NCI-H1048 (cell line): ENCODE results near the gene NPEPPS.
"Not testable (repeated sequence)": the region's sequence is repeated elsewhere in the genome, so short reads cannot be mapped to it uniquely, and the experiment has no call there.

Source experiments
- DNase-seq: peaks from one replicate; lab custom pipeline; 2025; lab: John Stamatoyannopoulos, UW

NPEPPS gene

DNA sequence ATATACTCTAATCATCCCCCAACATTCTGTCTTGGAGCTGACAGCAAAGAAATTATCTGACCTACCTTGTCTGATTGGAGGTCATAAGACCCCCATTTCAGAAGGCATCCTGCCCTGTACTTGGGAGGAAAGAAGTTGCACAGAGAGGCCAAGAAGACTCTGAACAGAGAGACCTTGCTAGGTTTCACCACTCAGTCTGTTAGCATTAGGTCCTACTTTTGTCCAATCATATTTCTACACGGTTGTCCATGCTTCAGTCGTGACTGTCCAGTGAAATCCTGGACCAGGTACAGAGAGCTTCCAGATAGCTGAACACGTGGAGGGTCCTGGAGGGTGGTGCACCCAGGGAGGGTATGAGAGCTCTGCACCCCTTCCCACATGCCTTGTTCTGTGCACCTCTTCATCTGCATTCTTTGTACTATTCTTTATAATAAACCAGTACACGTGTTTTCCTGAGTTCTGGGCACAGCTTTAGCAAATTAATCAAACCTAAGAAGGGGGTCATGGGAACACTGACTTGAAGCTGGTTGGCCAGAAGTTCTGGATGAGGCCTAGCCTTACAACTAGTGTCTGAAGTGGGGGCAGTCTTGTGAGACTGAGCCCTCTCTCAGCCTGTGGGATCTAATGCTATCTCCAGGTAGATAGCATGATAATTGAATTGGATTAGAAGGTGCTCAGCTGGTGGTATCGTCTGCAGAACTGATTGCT is 30.9 kb downstream of the NPEPPS start:
- DNase-seq = not testable (repeated sequence)

DNA sequence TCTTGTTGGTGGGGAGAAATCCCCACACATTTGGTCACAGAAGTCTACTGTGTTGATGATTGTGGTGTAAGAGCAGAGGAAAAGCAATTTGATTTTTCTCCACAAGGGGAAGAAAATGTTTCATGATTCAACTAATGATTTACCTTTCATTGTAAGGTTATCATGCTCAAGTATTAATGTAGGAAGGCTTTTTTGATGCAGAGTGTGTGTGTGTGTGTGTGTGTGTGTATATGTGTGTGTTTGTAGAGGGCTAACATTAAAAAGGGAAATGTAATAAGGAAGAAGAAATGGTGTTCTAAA is 31.4 kb downstream of the NPEPPS start:
- DNase-seq = not testable (repeated sequence)

DNA sequence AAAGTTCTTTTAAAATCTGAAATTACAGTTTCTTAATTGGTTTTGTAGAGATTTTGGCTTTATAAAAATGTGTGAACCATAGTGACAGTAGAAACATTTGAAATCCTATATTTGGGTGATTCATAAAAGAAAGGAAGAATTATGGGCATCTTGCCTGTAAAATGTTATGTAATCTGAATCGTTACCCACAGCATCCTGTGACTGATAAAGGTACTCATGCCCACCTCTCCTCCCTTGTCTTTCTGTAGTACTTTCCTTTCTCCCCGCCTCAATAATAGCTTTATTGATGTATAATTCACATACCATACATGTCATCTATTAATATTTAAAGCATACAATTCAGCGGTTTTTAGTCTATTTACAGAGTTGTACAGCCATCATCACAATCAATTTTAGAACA is 36.4 kb downstream of the NPEPPS start:
- DNase-seq = not testable (repeated sequence)

DNA sequence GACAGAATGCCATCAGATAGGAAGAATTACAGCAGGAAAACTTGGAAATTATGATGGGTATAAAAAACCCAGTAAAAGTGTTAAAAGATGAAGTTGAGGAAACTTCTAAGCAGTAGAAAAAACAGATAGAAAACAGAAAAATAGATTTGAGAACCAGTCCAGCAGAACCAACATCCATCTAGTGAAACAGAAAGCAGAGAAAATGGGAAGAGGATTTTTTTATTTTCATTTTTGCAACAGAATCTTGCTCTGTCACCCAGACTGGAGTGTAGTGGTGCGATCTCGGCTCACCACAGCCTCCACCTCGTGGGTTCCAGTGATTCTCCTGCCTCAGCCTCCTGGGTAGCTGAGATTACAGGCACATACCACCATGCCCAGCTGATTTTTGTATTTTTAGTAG is 41.7 kb downstream of the NPEPPS start:
- not testable (repeated sequence) for DNase-seq

DNA sequence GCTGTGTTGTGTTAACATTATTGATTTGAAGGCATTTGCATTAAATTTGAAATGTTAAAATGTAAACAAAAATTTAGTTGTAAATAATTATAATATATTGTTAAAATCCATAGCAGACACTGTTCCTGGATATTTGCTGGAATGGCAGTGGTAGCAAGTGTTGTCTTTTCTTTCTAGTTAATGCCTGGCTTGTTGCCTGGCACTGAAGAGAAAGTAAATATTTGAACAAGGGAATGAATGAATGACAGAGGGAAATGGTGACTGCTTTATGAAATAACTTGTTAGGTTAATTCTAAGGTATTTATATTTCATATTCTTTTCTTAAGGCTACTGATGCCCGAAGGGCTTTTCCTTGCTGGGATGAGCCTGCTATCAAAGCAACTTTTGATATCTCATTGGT is 51.5 kb downstream of the NPEPPS start:
- DNase-seq = not testable (repeated sequence)

DNA sequence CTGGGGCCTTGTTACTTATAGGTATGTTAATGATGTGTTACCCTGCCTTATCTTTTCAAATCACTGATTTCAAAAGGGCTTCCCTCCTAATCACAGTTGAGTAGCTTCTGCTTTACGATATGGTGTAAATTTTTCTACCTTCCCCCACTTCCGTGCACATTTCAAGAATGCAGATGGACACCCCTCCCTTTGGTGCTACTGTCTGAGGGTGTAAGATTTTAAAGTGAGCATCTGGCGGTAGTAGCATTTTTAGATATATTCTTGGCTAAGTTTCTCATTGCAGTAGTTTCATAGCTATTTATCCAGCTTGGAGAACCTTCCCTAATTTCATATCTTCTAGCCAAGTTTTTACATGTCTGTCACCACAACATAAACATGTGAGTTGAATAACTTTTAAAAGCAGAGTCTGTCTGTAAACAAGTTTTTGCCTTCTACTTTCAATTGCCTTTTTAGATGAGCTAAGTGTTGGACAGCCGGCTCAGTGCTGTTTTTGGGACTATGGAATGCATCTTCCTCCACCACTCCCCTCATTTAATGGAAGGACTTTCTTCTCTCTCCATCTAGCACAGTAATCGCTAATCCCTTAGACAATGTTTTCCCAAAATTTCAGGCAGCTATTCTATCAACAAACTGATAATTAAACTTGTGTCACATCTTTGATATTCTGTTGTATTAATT is 55.6 kb downstream of the NPEPPS start:
- DNase-seq = not testable (repeated sequence)

DNA sequence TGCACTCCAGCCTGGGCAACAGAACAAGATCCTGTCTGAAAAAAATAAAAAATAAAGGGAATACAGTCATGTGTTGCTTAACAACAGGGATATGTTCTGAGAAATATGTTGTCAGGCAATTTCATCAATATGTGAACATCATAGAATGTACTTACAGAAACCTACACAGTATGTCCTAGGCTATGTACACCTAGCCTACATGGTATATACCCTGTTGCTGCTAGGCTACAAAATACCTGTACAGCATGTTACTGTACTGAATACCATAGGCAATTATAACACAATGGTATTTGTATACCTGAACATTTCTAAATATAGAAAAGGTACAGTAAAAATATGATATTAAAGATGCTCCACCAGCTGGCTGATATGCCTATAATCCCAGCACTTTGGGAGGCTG is 62.6 kb downstream of the NPEPPS start:
- not testable (repeated sequence) for DNase-seq

DNA sequence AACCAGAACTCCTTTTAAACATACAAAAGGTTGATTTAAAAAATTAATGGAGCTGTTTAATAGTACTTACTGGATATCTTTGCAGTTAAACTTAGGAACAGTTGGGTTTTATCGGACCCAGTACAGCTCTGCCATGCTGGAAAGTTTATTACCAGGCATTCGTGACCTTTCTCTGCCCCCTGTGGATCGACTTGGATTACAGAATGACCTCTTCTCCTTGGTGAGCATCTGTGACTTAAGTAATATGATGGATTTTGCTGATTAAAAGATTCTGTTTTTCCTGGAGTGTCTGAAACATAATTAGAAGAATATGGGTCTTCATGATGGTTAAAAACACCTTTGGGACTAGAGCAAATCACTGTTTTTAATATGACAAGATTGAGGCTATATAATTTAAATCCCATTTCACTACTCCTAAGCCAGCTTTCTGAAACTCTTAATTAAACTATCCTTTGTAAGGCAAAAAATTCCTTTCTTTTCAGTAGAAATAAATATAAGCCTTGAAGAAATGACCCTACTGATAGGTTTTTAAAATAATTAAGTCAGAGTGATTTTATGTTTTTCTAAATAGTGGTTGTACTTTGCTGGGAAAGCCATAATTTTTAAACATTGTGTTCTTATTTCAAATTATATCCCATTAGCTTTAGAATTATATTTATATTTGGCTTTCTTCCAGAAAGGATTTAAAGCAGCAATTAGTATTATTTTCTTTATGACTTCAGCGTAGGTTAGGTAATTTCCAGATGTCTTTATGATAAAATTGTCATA is 73.1 kb downstream of the NPEPPS start:
- DNase-seq = no peak

DNA sequence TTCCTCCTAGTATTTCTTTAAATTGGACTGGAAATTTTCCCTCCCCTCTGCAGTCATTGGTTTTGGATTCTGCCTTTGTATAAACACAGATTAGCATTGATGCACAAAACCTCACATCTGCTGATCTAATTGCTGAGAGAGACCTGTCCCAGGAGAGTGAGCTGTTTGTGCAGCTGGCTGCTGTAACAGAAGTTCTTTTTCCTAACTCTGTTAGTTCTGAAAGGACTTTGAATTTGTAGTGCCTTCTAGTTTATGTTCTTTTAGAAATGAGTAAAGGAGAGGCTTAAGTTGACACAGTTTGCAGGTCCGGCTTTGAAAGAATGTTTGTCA is 73.7 kb downstream of the NPEPPS start:
- no peak for DNase-seq

DNA sequence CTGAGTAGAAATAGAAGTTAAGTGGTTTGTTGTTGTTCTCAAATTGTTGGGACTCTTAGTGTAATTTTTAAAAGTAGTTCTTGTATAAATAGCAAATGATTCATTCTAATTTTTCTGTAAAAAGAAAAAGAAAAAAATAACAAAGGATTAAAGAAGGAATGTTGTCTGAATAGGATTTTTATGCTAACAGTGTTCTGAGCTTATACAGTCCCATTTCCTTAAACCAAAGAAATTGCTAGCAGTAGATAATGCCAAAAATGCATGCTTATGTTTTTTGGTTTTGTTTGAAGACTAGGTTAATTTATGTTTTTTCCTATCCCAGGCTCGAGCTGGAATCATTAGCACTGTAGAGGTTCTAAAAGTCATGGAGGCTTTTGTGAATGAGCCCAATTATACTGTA is 74.1 kb downstream of the NPEPPS start:
- no peak for DNase-seq

DNA sequence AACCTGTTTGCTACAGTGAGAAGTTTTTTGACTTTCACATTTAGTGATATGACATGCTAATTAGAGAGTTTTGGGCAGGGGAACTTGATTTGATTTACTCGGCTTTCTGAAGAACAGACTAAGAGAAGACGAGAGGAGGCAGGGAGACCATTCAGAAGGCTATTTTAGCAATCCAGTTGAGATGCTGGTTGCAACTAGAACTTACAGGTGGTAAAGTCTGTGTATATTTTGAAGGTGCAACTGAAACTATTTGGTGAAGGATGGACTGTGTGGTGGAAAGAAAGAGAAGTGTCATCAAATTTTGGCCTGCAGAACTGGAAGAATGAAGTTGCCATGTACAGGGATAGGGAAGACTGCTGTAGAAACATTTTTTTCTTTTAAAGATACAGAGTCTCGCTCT is 76.6 kb downstream of the NPEPPS start:
- DNase-seq = no peak

DNA sequence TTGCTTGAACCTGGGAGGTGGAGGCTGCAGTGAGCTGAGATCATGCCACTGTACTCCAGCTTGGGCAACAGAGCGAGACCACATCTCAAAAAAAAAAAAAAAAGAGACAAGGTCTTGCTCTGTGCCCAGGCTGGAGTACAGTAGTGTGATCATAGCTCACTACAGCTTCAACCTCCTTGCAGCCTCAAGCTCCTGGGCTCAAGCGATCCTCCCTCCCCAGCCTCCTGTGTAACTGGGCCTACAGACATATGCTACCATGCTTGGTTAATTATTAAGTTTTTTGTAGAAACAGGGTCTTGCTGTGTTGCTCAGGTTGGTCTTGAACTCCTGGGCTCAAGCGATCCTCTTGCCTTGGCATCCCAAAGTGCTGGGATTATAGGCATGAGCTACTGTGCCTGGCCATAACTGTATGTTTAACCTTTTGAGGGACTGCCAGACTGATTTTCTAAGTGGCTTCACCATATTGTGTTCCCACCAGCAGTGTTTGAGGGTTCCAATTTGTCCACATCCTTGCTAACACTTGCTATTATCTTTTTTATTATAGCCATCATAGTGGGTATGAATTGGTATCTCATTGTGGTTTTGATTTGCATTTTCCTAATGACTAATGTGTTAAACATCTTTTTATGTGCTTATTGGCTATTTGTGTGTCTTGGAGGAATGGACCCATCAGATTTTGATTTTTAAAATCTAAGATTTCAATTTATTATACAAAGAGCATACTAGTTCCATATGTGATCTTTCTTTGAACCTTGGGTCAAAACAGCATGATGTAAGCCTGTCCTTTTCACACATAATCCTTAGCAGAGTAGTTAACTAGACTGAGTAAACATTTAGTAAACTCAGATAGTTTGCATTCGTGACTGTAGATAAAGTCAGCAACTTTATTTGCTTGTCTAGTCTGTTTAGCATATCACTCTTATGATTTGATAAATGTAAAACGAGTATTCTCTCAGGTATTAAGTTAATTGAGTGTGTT is 80.8 kb downstream of the NPEPPS start:
- no peak for DNase-seq

DNA sequence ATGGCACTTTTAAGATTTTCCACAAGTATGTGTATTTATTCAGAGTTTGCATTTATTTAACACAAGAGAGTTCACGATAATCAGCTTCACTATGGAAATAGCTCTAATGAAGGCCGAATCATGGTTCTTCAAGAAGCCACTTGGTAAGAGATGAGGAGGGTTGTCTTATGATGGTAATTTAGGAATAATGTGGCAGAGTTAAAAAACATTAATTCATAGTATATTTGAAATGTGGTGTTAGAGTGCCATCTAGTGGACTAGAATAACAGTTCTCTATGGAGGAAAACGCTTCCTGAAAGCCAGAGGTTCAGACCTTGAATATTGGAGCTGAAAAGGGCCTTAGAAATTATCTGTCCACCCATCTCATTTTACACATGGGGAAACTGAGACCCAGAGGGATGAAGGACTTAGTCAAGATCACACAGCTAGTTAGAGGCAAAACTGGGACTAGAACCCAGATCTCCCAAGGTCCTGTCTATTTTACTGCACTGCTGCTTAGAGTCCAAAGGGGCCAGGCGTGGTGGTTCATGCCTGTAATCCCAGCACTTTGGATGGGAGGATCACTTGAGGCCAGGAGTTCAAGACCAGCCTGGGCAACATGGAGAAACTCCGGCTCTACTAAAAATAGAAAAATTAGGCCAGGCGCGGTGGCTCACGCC is 85.0 kb downstream of the NPEPPS start:
- no peak for DNase-seq

DNA sequence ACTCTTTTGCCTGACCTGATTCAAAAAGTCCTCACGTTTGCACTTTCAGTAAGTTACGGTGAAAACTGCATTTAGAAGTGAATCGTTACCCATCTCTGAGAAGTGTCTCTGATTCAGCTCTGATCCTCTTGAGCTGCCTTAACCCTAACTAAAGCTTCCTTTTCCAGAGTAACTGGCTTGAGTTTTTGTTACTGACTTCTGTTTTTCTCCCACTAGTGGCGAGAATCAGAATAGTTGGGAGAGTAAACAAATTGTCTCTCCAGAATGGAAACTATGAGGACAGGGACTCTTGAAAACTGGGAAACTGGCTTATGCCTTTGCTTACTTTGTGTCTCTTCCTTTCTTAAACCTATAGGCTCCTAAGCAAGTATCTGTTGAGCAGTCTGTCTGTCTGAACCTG is 87.5 kb downstream of the NPEPPS start:
- DNase-seq = no peak

DNA sequence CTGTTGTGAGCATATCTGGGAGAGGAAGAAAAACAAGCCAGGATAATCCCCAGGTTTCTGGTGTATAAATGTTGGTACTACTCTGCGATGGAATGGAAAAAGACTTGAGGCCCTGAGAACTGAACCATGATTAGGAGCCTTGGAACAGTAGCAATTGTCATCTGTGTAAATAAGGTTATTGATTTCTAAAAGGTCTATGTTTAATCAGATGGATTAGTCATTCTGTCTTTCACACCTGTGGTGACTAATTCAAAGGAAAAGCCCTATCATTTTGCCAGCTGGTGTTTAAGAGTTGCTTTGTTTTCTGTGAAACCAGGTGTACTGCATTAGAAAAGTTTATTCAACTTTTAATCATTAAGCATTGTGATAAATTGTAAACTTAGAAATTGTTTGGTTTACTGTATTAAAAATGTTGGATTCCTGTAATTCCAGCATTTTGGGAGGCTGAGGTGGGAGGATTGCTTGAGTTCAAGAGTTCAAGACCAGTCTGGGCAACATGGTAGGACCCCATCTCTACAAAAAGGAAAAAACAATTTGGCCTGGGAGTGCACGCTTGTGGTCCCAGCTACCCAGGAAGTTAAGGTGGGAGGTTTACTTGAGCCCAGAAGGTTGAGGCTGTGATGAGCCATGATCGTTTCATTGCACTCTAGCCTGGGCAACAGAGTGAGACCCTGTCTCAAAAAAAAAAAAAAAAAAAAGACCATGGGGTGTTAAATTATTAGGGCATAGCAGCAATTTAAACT is 89.8 kb downstream of the NPEPPS start:
- no peak for DNase-seq

DNA sequence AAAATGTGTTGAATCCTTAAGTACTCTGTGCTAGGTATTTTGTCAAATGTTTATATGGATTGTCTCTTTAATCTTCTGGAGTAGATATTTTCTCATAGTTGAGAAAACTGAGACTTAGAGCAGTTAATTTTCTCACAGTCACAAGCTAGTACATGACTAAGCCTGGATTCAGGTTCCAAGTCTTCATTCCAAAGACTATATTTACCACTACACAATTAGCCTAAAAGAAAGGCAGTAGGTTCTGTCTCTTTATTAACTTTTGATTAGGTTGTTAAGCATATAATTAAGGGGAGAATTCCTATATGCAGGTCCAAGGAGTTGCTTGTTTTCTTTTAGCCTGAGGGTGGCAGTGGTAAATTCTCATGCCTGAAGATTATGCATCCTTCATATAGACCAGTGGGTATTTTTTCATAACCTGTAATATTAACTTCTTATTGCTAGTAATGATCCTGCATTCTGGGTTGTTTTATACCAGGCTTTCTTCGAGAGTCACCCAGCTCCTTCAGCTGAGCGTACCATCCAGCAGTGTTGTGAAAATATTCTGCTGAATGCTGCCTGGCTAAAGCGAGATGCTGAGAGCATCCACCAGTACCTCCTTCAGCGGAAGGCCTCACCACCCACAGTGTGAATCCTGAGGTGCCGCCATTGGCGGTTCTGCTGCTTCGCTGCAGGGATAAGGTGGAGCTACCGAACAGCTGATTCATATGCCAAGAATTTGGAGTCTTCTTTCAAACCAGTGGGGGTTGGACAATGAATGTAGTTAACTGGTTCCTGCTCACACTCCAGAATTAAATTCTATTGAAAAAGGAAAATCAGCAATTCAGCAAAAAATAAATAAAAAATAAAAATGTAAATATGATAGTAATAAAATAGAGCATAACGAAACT is 90.6 kb downstream of the NPEPPS start:
- DNase-seq = no peak

DNA sequence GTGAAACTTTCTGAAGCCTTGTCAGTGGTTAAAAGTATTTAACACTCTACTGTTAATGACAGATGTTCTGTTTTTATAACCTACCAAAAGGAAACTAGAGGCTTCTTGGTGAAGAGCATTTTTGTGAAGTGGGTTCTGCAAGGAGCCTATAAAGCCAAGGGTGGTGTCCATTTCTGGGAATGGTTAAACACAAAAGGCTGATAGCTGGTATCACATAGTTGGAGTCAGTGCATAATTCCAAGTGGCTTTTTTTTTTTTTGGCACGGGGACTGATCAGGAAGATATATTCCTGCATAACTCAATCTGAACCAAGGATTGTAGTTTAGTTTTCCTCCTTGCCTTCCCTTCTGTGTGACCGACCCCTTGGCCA is 91.3 kb downstream of the NPEPPS start:
- DNase-seq = no peak

DNA sequence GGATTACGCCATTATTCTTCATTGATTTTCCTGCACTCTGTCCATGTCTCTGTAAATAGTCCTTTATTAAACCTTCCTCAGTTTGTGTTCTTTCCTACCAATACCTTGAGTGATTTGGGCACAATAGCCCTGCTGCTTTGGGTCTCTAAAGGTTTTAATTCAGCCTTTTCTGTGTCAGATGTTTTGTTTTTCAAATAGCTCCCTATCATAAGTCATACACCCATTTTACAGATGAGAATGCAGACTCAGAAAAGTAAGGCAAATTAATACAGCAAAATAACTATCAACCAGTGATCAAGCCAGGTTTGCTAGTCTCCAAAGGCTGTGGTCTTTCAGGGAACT is 93.8 kb downstream of the NPEPPS start:
- no peak for DNase-seq

DNA sequence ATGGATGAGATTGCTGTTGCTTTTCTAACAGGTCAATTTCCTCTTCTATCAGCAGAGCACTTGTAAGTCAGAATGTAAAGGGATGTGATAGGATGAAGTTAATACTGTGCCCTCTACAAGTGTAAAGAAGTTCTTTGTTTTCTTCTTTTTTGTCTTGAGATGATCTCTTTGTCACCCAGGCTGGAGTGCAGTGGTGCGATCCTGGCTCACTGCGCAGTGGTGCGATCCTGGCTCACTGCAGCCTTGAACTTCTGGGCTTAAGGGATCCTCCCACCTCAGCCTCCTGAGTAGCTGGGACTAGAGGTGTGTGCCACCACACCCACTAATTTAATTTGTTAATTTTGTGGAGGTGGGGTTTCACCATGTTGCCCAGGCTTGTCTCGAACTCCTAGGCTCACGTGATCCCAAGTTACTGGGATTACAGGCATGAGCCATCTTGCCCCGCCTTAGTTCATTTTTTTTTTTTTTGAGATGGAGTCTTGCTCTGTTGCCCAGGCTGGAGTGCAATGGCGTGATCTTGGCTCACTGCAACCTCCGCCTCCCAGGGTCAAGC is 97.2 kb downstream of the NPEPPS start:
- no peak for DNase-seq

DNA sequence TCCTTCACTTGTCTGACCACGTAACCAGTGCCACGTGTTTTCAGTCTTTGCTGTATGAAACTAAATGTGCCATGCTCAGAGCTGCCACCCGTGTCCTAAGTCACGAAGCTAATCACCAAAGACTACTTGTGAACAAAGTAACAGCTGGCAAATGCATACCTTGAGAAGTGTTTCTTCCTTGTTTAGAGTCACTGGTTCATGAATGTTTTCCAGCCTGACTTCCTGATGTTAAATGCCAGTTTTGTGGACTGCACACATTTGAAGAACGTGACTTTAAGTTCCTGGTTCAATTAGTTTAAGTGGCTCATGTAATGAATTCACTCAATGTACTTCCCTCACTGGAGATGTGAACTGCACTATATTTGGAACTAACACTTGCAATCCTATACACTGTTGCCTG is 98.9 kb downstream of the NPEPPS start:
- DNase-seq = no peak
